Large intestine (tissue), 3 donors: Measurements from ENCODE around the gene ATR. TPM values are rescaled to one million over a fixed set of nuclear protein-coding genes. Genes with fewer than 3 reads are reported as not detected.

Source experiments
- DNase-seq, 2 donors: peaks; one replicate each; pipeline versions ENCODE4 v3.0.0 to v3.0.0-alpha.2; 2013
- H3K27ac ChIP-seq: one replicate; pipeline ENCODE4 v1.5.1; 2013; ENCODE audit warnings: low read length
- H3K27me3 ChIP-seq: 2 replicates; pipeline ENCODE4 v1.6.1; 2013; ENCODE audit warnings: low read length; ENCODE audit not compliant: control insufficient read depth, insufficient read depth
- H3K36me3 ChIP-seq: 2 replicates; pipeline ENCODE4 v1.6.1; 2013; ENCODE audit warnings: low read length; ENCODE audit not compliant: control insufficient read depth, insufficient read depth
- H3K4me1 ChIP-seq: one replicate; pipeline ENCODE4 v1.6.1; 2013; ENCODE audit warnings: low read length; ENCODE audit not compliant: control insufficient read depth, insufficient read depth
- H3K4me3 ChIP-seq: one replicate; pipeline ENCODE4 v1.5.1; 2013; ENCODE audit warnings: low read length
- H3K9me3 ChIP-seq: one replicate; pipeline ENCODE4 v1.6.1; 2013; ENCODE audit warnings: mild to moderate bottlenecking, low read depth, low read length, moderate library complexity; ENCODE audit not compliant: control insufficient read depth
- WGBS: methylation state at CpG from one replicate; pipeline ENCODE4 v1.1.5; 2013; ENCODE audit warnings: low lambda C conversion rate; ENCODE audit not compliant: insufficient coverage; 5-methylcytosine and 5-hydroxymethylcytosine counted together
- polyA plus RNA-seq: library from polyadenylated mRNA; unstranded; fragments of 120-200 nt; gene quantifications from one replicate; pipeline ENCODE4 v1.2.1, GENCODE V29; 2013

The ATR gene
- polyA plus RNA-seq, 1 donor, result 18.6 TPM

- Histone ChIP-seq H3K27ac (no peak overlapping the region), H3K36me3 (peaks cover 21% of the 10 kb centered on the region), H3K9me3 (no peaks in the 10 kb centered on the region), H3K27me3 (no peaks in the 10 kb centered on the region), H3K4me1 (no peaks in the 10 kb centered on the region), H3K4me3 (no peak overlapping the region)
- WGBS, result 90% methylated on average over 1 of the region's 2 CpGs
- DNase-seq, result no peak
Observed at GRCh38 chr3:142534543-142534942, 44.0 kb downstream of the ATR start.

DNA sequence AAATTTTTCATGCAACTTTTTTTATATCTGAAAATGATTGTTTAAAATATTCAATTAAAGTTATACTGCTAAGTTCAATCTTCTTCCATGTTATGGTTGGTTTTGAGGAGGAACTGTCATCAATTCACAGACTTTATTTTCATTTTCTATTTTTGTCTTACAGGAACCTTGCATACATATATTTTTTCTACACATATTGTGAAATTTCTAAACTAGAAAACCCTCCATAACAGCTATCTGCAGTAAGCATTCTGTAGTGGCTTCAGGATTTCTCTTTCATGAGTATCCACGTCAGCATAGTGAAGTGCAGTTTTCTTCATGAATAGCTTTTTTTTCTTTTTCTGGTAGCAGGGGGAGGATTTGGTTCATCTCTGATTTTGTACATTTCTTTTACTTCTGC, 48.2 kb downstream of the ATR start:
- H3K27me3 ChIP-seq, result no peaks in the 10 kb centered on the region
- DNase-seq, result no peak
- H3K9me3 ChIP-seq, result no peaks in the 10 kb centered on the region
- no peak overlapping the region for H3K27ac ChIP-seq
- peaks cover 13% of the 10 kb centered on the region for H3K36me3 ChIP-seq
- WGBS, result 100% methylated on average over 1 of the region's 1 CpG
- H3K4me1 ChIP-seq, result no peaks in the 10 kb centered on the region
- H3K4me3 ChIP-seq, result no peak overlapping the region

DNA sequence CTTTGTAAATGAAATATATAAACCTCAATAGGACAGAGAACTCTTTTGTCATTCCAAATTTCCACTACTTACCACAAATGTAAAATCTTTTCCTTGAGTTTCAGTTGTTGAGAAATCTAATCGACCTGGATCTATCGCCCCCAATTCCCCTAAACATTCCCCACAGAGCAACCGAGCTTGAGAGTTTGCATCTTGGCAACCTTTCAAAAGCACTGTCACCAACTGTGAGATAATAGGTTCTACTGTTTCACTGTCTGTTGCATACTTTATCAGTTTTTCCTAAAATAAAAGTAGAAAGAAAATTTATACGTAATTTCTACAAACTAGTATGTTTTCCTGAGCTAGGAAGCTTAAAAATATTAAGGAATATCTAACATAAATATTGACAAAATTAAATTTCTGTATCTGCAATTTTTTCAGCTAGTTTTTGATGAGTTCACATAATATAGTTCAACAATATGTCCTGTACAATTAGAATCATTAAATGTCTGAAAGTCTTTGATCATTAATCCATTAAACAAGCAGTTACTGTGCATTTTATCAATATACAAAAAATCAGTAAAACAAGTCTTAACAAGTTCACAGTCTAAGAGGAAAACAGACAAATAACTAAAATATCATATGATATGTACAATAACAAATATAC, 54.5 kb downstream of the ATR start:
- Histone ChIP-seq H3K9me3 (no peaks in the 10 kb centered on the region), H3K36me3 (peaks cover 14% of the 10 kb centered on the region), H3K27ac (no peak overlapping the region), H3K4me3 (no peak overlapping the region), H3K27me3 (no peaks in the 10 kb centered on the region), H3K4me1 (no peaks in the 10 kb centered on the region)
- no peak for DNase-seq
- 80% methylated on average over 2 of the region's 4 CpGs for WGBS

DNA sequence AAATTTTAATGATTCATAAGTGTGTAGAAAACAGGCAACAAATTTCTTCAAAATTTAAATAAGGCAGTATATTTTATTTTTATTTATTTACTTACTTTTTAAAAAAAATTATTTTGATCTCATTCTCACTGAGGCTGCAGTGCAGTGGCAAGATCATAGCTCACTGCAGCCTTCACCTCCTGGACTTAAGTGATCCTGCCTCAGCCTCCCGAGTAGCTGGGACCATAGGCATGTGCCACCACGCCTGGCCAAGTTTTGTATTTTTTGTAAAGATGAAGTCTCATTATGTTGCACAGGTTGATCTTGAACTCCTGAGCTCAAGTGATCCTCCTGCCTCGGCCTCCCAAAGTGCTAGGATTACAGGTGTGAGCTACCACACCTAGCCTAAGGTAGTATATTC, 69.5 kb downstream of the ATR start:
- H3K27me3 ChIP-seq, result no peaks in the 10 kb centered on the region
- no CpG with 5 or more reads among the region's 3 CpGs for WGBS
- peaks cover 13% of the 10 kb centered on the region for H3K36me3 ChIP-seq
- no peaks in the 10 kb centered on the region for H3K4me1 ChIP-seq
- no peaks in the 10 kb centered on the region for H3K9me3 ChIP-seq
- no peak for DNase-seq
- H3K4me3 ChIP-seq, result no peak overlapping the region
- no peak overlapping the region for H3K27ac ChIP-seq

DNA sequence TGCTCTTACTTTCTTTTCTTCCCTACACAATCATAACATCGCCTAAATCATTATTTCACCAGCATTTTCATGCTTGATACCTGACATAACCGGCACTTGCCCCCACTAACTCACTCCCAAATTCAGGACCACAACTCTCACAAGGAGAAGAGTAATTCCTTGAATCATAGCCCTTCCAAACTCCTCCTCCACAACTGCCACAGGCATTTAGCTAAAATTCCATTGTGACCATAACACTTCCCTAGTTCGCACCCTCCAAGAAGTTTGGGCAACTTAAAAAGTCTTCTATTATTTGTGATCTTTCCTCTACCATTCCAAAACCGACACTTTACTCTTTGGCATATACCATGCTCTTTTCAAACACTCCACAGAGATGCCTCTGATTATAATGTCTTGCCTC, 71.3 kb downstream of the ATR start:
- no peaks in the 10 kb centered on the region for H3K9me3 ChIP-seq
- H3K36me3 ChIP-seq, result peaks cover 10% of the 10 kb centered on the region
- no peak overlapping the region for H3K4me3 ChIP-seq
- DNase-seq, result no peak
- H3K27me3 ChIP-seq, result no peaks in the 10 kb centered on the region
- WGBS, result 90% methylated on average over 2 of the region's 4 CpGs
- H3K4me1 ChIP-seq, result no peaks in the 10 kb centered on the region
- H3K27ac ChIP-seq, result no peak overlapping the region

- Histone ChIP-seq H3K27ac (no peak overlapping the region), H3K4me3 (no peak overlapping the region), H3K27me3 (no peaks in the 10 kb centered on the region), H3K36me3 (peaks cover 10% of the 10 kb centered on the region), H3K4me1 (no peaks in the 10 kb centered on the region), H3K9me3 (no peaks in the 10 kb centered on the region)
- DNase-seq, result no peak
- 100% methylated on average over 2 of the region's 2 CpGs for WGBS
Observed at GRCh38 chr3:142502187-142502985, 76.1 kb downstream of the ATR start.

DNA sequence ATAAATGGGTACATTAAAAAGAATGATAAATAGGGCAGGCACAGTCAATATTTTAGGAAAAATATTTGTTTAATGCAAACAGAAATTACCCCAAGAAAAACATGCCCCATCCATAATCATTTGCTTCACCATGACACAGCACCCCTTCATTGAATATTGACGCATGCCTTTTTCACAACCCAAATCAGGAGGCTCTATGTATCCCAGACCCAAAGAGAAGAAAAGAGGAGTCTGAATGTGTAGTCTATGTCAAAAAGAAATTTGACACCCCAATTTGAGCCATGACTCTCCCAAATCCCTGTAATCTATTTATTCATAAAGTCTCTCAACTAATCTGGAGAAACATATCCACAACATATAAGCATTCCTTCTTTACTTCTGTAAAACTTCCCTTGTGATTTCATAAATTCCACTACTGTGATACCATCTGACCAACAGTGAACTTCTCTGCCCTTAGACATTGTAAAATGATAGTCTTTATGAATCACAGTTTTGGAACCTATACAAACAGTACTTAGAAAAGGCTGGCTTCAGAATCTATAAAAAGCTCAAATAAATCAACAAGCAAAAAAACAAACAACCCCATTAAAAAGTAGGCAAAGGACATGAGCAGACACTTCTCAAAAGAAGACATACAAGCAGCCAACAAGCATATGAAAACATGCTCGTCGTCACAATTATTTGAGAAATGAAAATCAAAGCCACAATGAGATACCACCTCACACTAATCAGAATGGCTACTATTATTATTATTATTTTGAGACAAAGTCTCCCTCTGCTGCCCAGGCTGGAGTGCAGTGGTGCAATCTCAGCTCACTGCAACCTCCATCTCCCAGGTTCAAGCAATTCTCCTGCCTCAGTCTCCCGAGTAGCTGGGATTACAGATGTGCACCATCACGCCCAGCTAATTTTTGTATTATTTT, 77.3 kb downstream of the ATR start:
- Histone ChIP-seq H3K4me3 (no peak overlapping the region), H3K27me3 (no peaks in the 10 kb centered on the region), H3K4me1 (no peaks in the 10 kb centered on the region), H3K36me3 (peaks cover 15% of the 10 kb centered on the region), H3K9me3 (no peaks in the 10 kb centered on the region), H3K27ac (no peak overlapping the region)
- DNase-seq, result no peak
- WGBS, result no CpG with 5 or more reads among the region's 5 CpGs

DNA sequence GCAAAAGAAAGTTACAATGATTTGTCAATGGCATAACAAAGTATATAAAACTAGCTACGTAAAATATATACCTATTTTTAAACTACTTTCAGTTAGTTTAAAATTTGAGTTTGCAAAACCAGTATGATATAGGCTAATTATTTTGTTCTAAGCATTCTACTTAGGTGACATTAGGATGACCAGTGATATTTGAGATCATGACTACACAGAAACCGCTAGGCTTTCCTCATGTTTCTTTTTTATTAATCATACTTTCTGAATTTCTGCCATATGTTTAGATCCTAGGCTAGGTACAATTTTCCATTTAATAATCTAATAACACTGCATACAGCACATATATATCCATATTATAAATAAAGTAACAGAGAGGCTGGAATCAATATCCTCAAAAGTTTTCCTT, 78.3 kb downstream of the ATR start:
- Histone ChIP-seq H3K36me3 (peaks cover 19% of the 10 kb centered on the region), H3K4me3 (no peak overlapping the region), H3K9me3 (no peaks in the 10 kb centered on the region), H3K27me3 (no peaks in the 10 kb centered on the region), H3K27ac (no peak overlapping the region), H3K4me1 (no peaks in the 10 kb centered on the region)
- 100% methylated on average over 1 of the region's 2 CpGs for WGBS
- no peak for DNase-seq

- WGBS, result 47% methylated on average over 2 of the region's 2 CpGs
- no peak for DNase-seq
- H3K4me3 ChIP-seq, result no peak overlapping the region
- H3K4me1 ChIP-seq, result no peaks in the 10 kb centered on the region
- no peaks in the 10 kb centered on the region for H3K27me3 ChIP-seq
- peaks cover 17% of the 10 kb centered on the region for H3K36me3 ChIP-seq
- H3K9me3 ChIP-seq, result no peaks in the 10 kb centered on the region
- H3K27ac ChIP-seq, result no peak overlapping the region
Observed at GRCh38 chr3:142498397-142499180, 79.9 kb downstream of the ATR start.

DNA sequence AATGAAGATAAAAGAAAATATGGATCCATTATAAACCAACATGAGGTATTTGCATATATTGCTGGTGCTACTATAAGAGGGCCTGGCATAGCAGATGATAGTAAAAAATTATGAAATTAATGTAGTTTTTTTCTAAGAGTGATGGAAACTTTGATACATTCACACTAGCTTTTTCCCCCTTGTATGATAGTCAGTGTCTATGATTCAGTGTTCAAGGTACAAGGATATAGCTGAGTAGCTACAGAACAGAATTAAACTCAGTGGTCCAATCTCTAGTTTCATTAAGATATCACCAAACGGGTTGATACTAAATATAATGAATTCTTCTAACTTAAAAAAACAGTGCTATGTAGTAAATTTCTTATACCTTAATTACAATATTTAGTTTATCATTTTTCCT, 80.8 kb downstream of the ATR start:
- H3K27me3 ChIP-seq, result no peaks in the 10 kb centered on the region
- DNase-seq, result no peak
- H3K9me3 ChIP-seq, result no peaks in the 10 kb centered on the region
- no peak overlapping the region for H3K4me3 ChIP-seq
- no peaks in the 10 kb centered on the region for H3K4me1 ChIP-seq
- H3K36me3 ChIP-seq, result peaks cover 14% of the 10 kb centered on the region
- no peak overlapping the region for H3K27ac ChIP-seq
- WGBS, result 89% methylated on average over 1 of the region's 1 CpG
